LNCaP clone FGC (cell line): Measurements from ENCODE around the gene ISM1.

Source experiments
- DNase-seq: peaks from one replicate; pipeline ENCODE4 v3.0.0-alpha.2; 2011; ENCODE audit warnings: low read depth
- H3K4me3 ChIP-seq: 2 replicates; pipeline ENCODE4 v1.5.1; 2011; ENCODE audit warnings: mild to moderate bottlenecking, low read depth, low read length, control low read depth
- TF ChIP-seq, protein P1 (sequence below): IDR thresholded peaks from 2 replicates; pipeline ENCODE4 v1.5.1; 2012; ENCODE audit warnings: mild to moderate bottlenecking; ENCODE audit not compliant: control insufficient read depth, insufficient read depth; ENCODE audit errors: extremely low read depth

The ISM1 gene

DNA sequence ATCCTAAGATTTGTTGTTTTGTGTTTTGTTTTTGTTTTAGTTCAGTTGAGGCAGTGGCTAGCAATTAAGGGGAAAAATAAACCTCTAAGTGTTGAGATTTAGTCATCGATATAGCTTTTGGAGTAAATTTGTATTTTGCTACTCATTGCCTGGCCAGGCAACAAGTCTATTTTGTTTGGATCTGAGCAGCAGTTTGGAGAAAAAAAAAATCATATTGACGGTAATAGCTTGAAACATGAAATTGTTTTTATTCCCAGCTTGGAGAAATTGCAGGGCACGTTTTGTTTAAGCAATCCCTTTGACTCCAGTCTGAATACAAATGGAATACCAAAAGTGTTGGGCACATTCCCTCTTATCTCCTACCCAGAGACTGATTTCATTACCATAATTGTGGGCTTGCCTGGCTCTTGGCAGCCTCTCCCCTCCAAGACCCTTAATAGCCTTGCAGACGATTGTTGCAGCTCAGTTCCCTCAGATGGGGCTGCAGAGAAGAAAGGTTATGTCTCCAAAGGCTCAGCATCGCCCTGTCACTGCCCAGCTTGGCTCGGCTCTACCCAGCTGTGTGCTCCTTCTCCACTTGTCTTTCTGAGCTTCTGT is 56.0 kb downstream of the ISM1 start:
- no peak for DNase-seq
- no peak overlapping the region for H3K4me3 ChIP-seq
- TF ChIP-seq, protein P1, sequence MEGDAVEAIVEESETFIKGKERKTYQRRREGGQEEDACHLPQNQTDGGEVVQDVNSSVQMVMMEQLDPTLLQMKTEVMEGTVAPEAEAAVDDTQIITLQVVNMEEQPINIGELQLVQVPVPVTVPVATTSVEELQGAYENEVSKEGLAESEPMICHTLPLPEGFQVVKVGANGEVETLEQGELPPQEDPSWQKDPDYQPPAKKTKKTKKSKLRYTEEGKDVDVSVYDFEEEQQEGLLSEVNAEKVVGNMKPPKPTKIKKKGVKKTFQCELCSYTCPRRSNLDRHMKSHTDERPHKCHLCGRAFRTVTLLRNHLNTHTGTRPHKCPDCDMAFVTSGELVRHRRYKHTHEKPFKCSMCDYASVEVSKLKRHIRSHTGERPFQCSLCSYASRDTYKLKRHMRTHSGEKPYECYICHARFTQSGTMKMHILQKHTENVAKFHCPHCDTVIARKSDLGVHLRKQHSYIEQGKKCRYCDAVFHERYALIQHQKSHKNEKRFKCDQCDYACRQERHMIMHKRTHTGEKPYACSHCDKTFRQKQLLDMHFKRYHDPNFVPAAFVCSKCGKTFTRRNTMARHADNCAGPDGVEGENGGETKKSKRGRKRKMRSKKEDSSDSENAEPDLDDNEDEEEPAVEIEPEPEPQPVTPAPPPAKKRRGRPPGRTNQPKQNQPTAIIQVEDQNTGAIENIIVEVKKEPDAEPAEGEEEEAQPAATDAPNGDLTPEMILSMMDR = no peak

- TF ChIP-seq, protein P1 = no peak
- no peak overlapping the region for H3K4me3 ChIP-seq
- no peak for DNase-seq
Measured at GRCh38 chr20:13277663-13278295, 56.7 kb downstream of the ISM1 start.

GRCh38 chr20:13278812-13279570 is 57.9 kb downstream of the ISM1 start:
- no peak for DNase-seq
- no peak overlapping the region for H3K4me3 ChIP-seq
- TF ChIP-seq, protein P1 = no peak

DNA sequence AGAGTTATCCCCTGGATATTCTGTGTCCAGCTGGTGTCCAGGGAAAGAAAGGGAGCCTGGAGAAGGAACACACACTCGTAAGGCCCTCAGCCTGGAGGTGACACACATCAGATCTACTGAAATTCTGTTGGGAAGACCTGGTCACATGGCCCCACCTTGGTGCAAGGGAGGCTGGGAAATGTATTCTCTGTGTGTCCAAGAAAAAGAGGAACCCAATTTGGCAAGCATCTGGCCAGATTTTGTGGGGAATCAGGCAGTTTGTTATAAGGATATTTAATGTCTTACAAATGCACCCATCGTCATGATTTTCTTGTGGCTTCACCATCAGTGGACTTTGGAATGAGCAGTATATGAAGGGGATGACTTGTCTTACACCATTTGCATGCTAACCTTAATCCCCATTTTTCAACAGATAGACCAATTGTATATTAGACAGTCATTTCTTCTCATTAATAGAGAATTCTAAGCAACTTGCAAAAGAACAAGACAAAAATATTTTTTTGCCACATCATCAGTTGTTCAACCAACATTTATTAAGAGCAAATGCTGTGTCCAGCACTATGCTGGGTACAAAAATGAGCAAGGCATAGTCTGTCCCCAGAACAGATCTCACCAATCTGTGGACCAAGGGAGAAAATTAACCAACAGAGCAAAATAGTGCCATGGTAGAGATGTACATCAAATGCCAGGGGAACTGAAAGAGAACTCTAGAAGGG is 59.7 kb downstream of the ISM1 start:
- TF ChIP-seq, protein P1 = no peak
- DNase-seq = no peak
- H3K4me3 ChIP-seq = no peak overlapping the region

DNA sequence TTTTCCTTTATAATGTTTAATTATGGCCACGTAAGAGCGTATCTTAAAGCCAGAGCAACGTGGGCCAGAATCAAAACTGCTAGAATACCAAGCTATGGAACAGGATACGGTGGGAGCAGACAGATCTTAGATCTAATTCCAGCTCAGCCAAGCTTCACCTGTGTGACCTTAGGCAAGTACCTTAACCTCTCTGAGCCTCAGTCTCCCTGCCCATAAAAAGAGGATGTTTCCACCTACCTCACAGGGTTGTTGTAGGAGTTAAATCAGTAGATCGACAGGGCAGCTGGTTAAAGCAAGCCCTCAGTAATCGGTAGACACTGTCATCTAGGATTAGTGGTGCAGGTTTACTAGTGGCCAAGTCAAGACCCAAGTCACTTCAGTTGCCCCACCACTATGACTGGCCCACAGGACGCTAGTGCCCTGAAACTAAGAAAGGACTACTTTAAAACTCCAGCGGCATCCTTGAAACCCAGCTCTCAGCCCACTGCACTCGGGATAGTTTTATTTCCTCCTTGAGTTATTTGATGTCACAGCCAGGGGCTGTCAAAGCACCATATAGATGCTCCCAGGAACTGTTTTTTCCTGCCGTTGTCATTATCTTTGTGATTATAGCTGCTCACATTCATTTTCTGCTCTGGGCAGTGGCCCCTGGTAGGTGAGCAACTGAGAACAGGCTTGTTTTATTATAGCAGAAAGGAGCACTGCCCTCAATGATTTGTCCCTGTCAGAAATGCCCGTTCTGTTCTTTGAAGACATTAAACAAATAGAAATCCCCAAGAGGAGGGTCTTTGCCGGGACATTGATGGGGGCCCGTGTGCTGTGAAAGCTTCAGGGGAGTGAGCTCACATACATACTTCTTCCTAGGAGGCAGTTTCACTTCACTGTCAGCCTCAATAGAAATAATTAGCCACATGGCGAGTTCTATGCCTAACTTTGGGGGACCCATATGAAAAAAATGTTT is 63.1 kb downstream of the ISM1 start:
- no peak for DNase-seq
- H3K4me3 ChIP-seq = no peak overlapping the region
- TF ChIP-seq, protein P1 = no peak

GRCh38 chr20:13284830-13285229 is 63.8 kb downstream of the ISM1 start:
- H3K4me3 ChIP-seq = no peak overlapping the region
- TF ChIP-seq, protein P1 = no peak
- no peak for DNase-seq
